Uterus (tissue), 4 donors: Measurements from ENCODE around the gene ESRP2. TPM values are rescaled to one million over a fixed set of nuclear protein-coding genes. Genes with fewer than 3 reads are reported as not detected.

Experiments
- DNase-seq, 2 donors: peaks; one replicate each; pipeline ENCODE4 v3.0.0-alpha.2; 2019 to 2020
- H3K27ac ChIP-seq, 2 donors: fragments of 200-600 bp; sonication (generic); 1 replicate in 1 of 2; 2 replicates in 1 of 2; pipeline ENCODE4 v1.5.1; 2016 to 2018
- H3K27me3 ChIP-seq, 2 donors: fragments of 200-600 bp; sonication (generic); one replicate each; pipeline ENCODE4 v1.5.1; 2018 to 2019; ENCODE audit warnings: control low read depth in 1 of 2
- H3K36me3 ChIP-seq, 2 donors: fragments of 200-600 bp; sonication (generic); one replicate each; pipeline ENCODE4 v1.5.1; 2019; ENCODE audit warnings: control low read depth in 1 of 2
- H3K4me1 ChIP-seq, 2 donors: fragments of 200-600 bp; sonication (generic); one replicate each; pipeline ENCODE4 v1.5.1; 2018 to 2019; ENCODE audit warnings: control low read depth in 1 of 2
- H3K4me3 ChIP-seq, 2 donors: fragments of 200-600 bp; sonication (generic); 1 replicate in 1 of 2; 2 replicates in 1 of 2; pipeline ENCODE4 v1.5.1; 2018 to 2019; ENCODE audit warnings: mild to moderate bottlenecking in 1 of 2
- H3K9me3 ChIP-seq, 2 donors: fragments of 200-600 bp; sonication (generic); one replicate each; pipeline ENCODE4 v1.5.1; 2019; ENCODE audit warnings: control low read depth in 1 of 2
- POLR2A ChIP-seq, 2 donors: fragments of 450-650 bp; IDR thresholded peaks; one replicate each; pipeline ENCODE4 v1.6.1; 2016; ENCODE audit warnings: antibody characterized with exemption in 2 of 2, mild to moderate bottlenecking in 1 of 2, moderate library complexity in 1 of 2
- intact Hi-C: fragments of 100-400 bp; cut with DNase I; formaldehyde crosslinking; loops from one replicate; pipeline ENCODE4 v1.15.1; 2023; ENCODE audit warnings: low total_unique reads
- total RNA-seq, 4 donors: library from RNA; depleted of rRNA in 3 of 4; stranded (reverse); fragments of >200 nt in 3 of 4; gene quantifications; one replicate each; pipeline versions ENCODE4 v1.1.0 to v1.2.4, GENCODE V29; 2014 to 2023
- TF ChIP-seq, protein P1 (sequence below), 4 experiments: fragments of 200-600 bp in 2 of 4; fragments of 450-650 bp in 2 of 4; sonication (generic) in 2 of 4; IDR thresholded peaks; one replicate each; pipeline ENCODE4 v1.5.1; 2016 to 2019; ENCODE audit warnings: antibody characterized with exemption in 4 of 4, mild to moderate bottlenecking in 2 of 4, moderate library complexity in 1 of 4
- donor health status: DM: yes; HTN: yes; CAD: no.

Gene ESRP2
- total RNA-seq, 4 donors from 2014 or later = 0.26 to 5.3 (median 0.50) TPM

DNA sequence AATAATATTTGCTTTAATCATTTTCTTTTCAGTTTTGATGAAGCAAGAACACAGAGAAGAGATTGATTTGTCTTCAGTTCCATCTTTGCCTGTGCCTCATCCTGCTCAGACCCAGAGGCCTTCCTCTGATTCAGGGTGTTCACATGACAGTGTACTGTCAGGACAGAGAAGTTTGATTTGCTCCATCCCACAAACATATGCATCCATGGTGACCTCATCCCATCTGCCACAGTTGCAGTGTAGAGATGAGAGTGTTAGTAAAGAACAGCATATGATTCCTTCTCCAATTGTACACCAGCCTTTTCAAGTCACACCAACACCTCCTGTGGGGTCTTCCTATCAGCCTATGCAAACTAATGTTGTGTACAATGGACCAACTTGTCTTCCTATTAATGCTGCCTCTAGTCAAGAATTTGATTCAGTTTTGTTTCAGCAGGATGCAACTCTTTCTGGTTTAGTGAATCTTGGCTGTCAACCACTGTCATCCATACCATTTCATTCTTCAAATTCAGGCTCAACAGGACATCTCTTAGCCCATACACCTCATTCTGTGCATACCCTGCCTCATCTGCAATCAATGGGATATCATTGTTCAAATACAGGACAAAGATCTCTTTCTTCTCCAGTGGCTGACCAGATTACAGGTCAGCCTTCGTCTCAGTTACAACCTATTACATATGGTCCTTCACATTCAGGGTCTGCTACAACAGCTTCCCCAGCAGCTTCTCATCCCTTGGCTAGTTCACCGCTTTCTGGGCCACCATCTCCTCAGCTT, 45.0 kb downstream of the ESRP2 start:
- Histone ChIP-seq H3K4me1 (no peaks in the 10 kb centered on the region), H3K27ac (no peak overlapping the region), H3K9me3 (no peaks in the 10 kb centered on the region), H3K36me3 (no peaks in the 10 kb centered on the region), H3K27me3 (no peaks in the 10 kb centered on the region), H3K4me3 (no peak overlapping the region)
- no peak for DNase-seq
- intact Hi-C loops = no loop called here
- no peak for TF ChIP-seq POLR2A (IDR thresholded peaks at IDR 0.05)
- TF ChIP-seq, protein P1, sequence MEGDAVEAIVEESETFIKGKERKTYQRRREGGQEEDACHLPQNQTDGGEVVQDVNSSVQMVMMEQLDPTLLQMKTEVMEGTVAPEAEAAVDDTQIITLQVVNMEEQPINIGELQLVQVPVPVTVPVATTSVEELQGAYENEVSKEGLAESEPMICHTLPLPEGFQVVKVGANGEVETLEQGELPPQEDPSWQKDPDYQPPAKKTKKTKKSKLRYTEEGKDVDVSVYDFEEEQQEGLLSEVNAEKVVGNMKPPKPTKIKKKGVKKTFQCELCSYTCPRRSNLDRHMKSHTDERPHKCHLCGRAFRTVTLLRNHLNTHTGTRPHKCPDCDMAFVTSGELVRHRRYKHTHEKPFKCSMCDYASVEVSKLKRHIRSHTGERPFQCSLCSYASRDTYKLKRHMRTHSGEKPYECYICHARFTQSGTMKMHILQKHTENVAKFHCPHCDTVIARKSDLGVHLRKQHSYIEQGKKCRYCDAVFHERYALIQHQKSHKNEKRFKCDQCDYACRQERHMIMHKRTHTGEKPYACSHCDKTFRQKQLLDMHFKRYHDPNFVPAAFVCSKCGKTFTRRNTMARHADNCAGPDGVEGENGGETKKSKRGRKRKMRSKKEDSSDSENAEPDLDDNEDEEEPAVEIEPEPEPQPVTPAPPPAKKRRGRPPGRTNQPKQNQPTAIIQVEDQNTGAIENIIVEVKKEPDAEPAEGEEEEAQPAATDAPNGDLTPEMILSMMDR (IDR thresholded peaks at IDR 0.05) = no peak

DNA sequence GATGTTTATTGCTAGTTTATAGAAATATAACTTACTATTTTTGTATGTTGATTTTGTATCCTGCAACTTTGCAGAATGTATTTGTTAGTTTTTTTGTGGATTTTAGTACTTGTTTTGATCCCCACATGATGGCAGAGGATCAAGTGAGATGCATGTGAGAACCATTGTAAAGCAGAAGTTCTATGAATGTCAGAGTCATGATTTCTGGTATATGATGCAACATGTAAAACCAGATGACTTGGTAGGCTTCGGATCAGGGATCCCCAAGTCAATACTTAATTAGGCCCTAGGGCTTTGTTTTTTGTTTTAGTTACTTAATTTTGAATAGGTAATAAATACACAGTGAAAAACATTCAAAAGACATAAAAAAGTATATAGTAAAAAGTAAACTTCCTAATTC, 45.8 kb downstream of the ESRP2 start:
- Histone ChIP-seq H3K4me1 (no peaks in the 10 kb centered on the region), H3K27me3 (no peaks in the 10 kb centered on the region), H3K9me3 (no peaks in the 10 kb centered on the region), H3K27ac (no peak overlapping the region), H3K36me3 (no peaks in the 10 kb centered on the region), H3K4me3 (no peak overlapping the region)
- DNase-seq = no peak
- intact Hi-C loops = no loop called here
- TF ChIP-seq, protein P1 (IDR thresholded peaks at IDR 0.05) = no peak
- TF ChIP-seq POLR2A (IDR thresholded peaks at IDR 0.05) = no peak

DNA sequence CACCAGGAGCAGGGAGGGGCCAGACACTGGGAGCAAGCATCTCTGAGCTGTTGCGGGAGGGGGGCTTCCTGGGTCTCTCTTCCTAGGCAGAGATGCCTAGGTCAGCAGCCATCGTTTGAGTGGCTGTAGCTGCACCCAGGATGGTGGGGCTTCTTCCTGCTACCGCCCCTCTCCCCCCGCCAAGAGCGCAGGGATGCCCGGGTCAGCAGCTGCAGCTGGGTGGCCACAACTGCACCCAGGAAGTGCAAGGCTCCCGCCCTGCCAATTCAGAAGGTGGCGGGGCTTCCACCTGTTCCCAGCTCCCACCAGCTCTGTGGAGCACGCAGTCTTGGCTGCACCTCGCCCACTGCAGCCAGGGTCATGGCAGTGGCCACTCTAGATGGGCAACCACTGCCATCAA, 47.8 kb downstream of the ESRP2 start:
- Histone ChIP-seq H3K36me3 (no peaks in the 10 kb centered on the region), H3K27me3 (no peaks in the 10 kb centered on the region)
- intact Hi-C loops = no loop called here

DNA sequence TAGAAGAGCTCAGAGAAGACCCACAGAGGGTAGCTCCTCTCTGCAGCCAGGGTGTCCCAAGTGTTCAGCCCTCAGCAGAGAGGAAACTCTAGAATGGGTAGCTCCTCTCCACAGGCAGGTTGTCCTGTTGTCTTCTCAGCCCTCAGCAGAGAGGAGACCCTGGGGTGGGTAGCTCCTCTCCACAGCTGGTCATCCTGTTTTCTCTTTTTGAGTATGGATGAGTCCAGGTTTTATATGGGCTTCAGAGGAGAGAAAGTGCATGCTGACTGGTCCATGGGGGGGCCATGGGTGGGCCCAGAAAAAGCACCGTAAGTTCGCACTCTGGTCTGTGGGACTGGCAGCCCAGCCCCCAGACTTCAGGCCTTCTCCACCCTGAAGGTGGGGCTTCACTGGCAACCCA, 48.4 kb downstream of the ESRP2 start:
- H3K4me1 ChIP-seq = no peaks in the 10 kb centered on the region
- TF ChIP-seq, protein P1 (IDR thresholded peaks at IDR 0.05) = no peak
- TF ChIP-seq POLR2A (IDR thresholded peaks at IDR 0.05) = no peak
- intact Hi-C loops = no loop called here
- H3K9me3 ChIP-seq = no peaks in the 10 kb centered on the region
- no peaks in the 10 kb centered on the region for H3K36me3 ChIP-seq
- H3K4me3 ChIP-seq = no peak overlapping the region
- H3K27me3 ChIP-seq = no peaks in the 10 kb centered on the region
- no peak for DNase-seq
- no peak overlapping the region for H3K27ac ChIP-seq

More for the DNA sequence above, 47.8 kb downstream of the ESRP2 start:
- H3K4me1 ChIP-seq = no peaks in the 10 kb centered on the region
- DNase-seq = no peak
- H3K4me3 ChIP-seq = no peak overlapping the region
- no peaks in the 10 kb centered on the region for H3K9me3 ChIP-seq
- H3K27ac ChIP-seq = no peak overlapping the region
- TF ChIP-seq, protein P1 (IDR thresholded peaks at IDR 0.05) = no peak
- no peak for TF ChIP-seq POLR2A (IDR thresholded peaks at IDR 0.05)

DNA sequence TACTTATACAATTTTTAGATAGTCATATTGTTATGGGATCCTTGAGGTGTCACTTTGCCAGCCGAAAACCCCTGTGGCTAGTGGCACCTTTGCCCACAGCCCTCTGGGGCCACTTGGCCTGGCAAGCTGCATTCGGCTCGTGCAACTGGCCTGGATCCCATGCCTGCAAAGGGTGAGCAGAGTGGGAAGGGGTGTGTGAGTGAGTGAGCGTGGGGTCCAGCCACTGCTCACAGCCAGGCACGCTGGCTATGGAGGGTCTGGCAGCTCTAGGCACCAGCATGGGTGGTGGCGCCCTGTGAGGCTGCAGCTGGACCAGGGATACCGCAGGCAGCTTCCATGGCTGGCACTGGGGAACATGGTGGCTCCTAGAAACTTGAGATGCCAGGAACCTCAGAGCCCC, 49.0 kb downstream of the ESRP2 start:
- no peaks in the 10 kb centered on the region for H3K27me3 ChIP-seq
- no peak overlapping the region for H3K27ac ChIP-seq
- no peak overlapping the region for H3K4me3 ChIP-seq
- no peaks in the 10 kb centered on the region for H3K4me1 ChIP-seq
- intact Hi-C loops = no loop called here
- no peaks in the 10 kb centered on the region for H3K9me3 ChIP-seq
- H3K36me3 ChIP-seq = no peaks in the 10 kb centered on the region
- no peak for DNase-seq
- TF ChIP-seq, protein P1 (IDR thresholded peaks at IDR 0.05) = no peak
- no peak for TF ChIP-seq POLR2A (IDR thresholded peaks at IDR 0.05)
